ENCODE data around the gene RAB44.

Gene RAB44

GRCh38 chr6:36772397-36772796 is 74.8 kb downstream of the RAB44 start:
- no peak for DNase-seq (ENCODE audit: low read depth)

- no peak for DNase-seq (ENCODE audit: low read depth)
Measured at GRCh38 chr6:36774331-36774730, 76.7 kb downstream of the RAB44 start.

- no peak for DNase-seq (ENCODE audit: low read depth)
Measured at GRCh38 chr6:36776167-36776566, 78.5 kb downstream of the RAB44 start.

- DNase-seq (ENCODE audit: low read depth), result no peak
Measured at GRCh38 chr6:36777801-36778200, 80.2 kb downstream of the RAB44 start.

- no peak for DNase-seq (ENCODE audit: low read depth)
Measured at GRCh38 chr6:36779227-36779626, 81.6 kb downstream of the RAB44 start.

- no peak for DNase-seq (ENCODE audit: low read depth)
Measured at GRCh38 chr6:36780442-36781177, 83.0 kb downstream of the RAB44 start.

GRCh38 chr6:36781669-36782068 is 84.0 kb downstream of the RAB44 start:
- no peak for DNase-seq (ENCODE audit: low read depth)

Measured in activated T-cell treated with anti-CD3 and anti-CD28 coated beads for 1 hour (primary cell).